NCI-H146 treated with DMSO at 0.1 percent for 48 hours (cell line): ENCODE measurements around the gene NR1I2.

Experiments used
- DNase-seq: peaks from one replicate; lab custom pipeline; 2025; ENCODE audit not compliant: unreplicated experiment; lab: John Stamatoyannopoulos, UW

The NR1I2 gene

GRCh38 chr3:119778811-119779210, 3.1 kb upstream of the NR1I2 start:
- DNase-seq = no peak

DNA sequence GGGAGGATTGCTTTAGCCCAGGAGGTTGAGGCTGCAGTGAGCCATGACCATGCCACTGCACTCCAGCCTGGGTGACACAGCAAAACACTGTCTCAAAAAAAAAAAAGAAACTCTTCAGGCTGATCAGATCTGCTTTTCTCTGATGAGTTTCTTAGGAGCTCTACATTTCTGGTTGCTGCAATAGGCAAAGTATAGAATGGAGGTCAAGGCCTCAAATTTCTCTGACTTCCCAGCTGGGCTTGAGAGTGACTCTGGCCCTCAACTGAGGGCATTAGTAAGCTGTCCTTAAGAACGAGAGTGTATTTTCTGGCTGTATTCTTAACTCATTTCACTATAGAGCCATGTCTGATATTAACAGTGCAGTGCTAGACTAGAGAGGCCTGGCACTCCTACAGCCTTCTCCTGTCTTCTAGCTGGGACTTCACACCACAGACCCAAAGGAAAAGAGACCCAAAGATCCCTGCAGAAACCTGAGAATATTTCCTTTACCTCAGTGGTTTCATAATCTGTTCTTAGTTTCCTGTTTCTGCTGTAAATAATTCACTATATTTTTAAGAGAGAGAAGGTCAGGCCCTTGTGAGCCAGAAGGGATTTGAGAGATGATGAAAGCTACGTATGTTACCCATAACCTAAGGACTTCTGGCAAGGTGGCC, 2.0 kb upstream of the NR1I2 start:
- no peak for DNase-seq

DNA sequence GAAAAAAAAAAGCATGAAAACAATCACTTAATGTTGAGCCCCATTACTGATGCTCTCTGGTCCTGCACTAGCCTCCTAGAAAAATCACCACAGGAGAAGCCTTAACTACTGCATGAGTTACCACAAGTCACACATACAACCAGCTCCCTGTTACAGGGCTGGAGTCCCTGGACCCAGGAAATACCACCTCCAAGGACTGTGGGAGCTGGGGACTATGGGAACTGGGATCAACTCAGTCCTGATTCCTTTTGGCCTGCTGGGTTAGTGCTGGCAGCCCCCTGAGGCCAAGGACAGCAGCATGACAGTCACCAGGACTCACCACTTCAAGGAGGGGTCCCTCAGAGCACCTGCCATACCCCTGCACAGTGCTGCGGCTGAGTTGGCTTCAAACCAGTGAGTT, 559 bp downstream of the NR1I2 start:
- DNase-seq = no peak

GRCh38 chr3:119783255-119783654, 1.4 kb downstream of the NR1I2 start:
- no peak for DNase-seq

GRCh38 chr3:119783883-119784282, 2.0 kb downstream of the NR1I2 start:
- no peak for DNase-seq

DNA sequence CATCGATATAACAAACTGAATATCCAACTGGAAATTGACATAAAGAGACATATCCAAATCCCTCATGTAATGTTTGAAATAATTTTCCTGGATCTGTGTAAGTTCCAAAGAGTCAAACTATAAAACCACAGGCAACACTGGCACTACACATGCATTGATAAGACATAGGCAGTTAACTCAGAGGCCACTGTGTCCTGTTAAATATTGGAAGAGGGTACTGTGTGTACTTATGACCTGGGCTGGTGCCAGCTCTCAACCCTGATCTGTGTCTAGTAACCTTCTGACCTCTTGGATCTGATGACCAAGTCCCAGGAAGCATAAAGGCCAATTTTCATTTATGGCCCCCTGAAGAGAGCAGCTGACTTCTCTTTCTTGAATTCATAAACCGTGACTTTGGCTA, 4.5 kb downstream of the NR1I2 start:
- DNase-seq = no peak

DNA sequence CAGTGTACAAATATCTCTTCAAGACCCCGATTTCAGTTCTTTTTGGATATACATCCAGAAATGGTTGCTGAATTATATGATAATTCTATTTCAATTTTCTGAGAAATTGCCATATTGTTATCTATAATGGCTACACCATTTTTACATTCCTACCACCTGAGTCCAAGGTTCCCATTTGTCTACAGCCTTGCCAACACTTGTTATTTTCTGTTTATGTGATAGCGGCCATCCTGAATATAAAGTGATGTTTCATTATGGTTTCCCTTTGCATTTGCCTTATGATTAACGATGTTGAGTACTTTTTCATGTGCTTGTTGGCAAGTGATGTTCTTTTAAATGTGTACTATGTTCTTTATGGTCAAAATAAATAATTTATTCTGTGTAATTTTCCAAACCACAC, 8.5 kb downstream of the NR1I2 start:
- no peak for DNase-seq

DNA sequence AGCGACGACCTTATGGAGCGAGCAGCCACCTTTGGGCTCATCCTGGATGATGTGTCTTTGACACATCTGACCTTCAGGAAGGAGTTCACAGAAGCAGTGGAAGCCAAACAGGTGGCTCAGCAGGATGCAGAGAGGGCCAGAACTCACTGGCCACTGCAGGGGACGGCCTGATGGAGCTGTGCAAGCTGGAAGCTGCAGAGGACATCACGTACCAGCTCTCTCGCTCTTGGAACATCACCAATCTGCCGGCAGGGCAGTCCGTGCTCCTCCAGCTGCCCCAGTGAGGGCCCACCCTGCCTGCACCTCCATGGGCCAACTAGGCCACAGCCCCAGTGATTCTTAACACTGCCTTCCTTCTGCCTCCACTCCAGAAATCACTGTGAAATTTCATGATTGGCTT, 10.4 kb downstream of the NR1I2 start:
- no peak for DNase-seq

DNA sequence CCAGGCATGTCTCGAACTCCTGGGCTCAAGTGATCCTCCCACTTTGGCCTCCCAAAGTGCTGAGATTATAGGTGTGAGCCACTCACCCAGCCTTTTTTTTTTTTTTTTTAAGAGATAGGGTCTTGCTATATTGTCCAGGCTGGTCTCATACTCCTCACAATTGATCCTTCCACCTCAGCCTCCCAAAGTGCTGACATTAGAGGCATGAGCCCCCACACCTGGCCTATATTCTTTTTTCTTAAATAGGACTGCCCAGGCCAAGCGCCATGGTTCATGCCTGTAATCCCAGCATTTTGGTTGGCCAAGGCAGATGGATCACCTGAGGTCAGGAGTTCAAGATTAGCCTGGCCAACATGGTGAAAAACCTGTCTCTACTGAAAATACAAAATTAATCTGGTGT, 12.5 kb downstream of the NR1I2 start:
- no peak for DNase-seq

DNA sequence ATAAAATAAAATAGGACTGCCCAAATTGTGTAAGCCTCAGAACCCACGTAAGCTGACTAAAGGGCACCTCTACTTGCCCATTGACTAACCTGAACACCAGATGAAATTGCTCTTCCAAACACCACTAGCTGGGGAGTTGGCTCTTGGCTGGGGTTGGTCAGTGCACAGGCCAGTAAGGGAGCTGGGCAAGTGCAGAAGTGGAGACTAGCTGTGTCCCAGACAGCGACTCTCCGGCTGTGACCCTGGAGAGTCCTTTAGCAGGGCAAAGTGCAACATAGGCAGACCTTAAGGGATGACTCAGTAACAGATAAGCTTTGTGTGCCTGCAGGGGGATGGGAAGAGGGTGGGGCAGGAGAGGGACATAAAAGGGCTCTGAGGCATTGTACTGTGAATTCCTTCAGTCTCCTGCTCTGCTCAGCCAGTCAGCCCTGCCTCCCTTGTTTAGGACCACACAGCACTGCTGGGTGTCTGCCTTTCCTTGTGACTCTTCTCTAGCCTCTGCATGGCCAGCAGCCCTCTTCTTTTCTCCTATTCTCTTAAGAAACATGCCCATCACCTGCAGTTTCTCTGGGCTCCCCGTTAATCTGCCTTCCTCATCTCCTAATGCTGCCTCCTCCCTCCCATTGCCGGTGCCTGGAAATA, 13.2 kb downstream of the NR1I2 start:
- no peak for DNase-seq

GRCh38 chr3:119795849-119796248, 13.9 kb downstream of the NR1I2 start:
- DNase-seq = no peak

DNA sequence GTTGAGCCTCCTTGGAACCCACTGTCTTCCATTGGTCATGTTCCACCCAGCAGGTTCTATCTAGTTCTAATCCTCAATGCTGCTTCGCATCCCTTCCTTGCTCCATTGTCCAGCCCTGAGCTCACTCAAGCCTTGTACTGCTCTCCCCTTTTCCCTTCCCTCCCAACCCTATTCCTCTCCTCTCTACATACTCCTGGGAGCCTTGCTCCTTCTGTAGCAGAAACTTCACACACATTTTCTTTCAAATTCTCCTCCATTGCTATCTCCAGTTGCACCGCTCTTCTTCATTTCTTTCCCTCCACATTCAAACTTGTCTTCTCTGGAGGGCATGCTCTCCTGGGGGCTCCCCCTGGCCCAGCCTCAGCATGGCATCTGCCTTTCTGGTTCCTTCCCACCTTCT, 14.5 kb downstream of the NR1I2 start:
- no peak for DNase-seq

DNA sequence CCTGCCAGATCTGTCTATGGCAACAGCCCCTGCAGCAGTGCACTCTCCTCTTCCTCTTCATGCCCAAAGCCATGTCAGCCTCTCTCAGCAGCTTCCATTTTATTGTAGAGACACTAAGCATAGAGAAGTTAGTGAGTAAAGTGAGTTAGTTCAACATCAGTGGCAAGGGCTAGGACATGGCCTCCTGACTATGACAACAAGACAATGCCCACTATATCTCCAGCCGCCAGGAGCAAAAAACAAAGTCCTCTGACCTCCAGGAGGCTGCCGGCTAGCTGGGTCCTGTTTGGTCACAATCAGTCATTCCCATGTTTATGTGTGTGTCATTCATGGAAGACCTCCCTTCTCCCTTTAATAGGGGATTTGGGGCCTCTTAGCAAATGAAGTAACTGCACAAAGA, 14.9 kb downstream of the NR1I2 start:
- DNase-seq = no peak

GRCh38 chr3:119800844-119801243, 18.9 kb downstream of the NR1I2 start:
- DNase-seq = peak; percentile 48

- DNase-seq = no peak
These were observed 26.3 kb downstream of the NR1I2 start for GRCh38 chr3:119808244-119808643.

DNA sequence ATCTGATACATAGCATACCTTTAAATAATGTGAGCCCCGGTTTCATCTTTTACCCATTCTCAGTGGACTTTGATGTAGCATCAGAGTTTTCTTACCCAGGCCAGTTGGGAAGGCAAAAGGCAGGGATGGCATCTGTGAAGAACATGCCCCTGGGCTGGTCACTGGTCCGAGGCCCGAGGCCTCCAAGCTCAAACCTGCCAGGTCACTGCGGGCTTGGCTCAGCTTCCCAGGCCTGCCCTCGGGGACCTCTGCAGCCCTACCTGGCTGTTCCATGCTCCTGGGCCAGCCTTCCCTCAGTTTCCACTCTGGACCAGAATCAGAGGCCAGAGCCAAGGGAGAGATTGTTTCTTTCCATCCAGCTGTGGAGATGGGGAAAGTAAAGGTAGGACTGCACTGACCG, 26.9 kb downstream of the NR1I2 start:
- no peak for DNase-seq

DNA sequence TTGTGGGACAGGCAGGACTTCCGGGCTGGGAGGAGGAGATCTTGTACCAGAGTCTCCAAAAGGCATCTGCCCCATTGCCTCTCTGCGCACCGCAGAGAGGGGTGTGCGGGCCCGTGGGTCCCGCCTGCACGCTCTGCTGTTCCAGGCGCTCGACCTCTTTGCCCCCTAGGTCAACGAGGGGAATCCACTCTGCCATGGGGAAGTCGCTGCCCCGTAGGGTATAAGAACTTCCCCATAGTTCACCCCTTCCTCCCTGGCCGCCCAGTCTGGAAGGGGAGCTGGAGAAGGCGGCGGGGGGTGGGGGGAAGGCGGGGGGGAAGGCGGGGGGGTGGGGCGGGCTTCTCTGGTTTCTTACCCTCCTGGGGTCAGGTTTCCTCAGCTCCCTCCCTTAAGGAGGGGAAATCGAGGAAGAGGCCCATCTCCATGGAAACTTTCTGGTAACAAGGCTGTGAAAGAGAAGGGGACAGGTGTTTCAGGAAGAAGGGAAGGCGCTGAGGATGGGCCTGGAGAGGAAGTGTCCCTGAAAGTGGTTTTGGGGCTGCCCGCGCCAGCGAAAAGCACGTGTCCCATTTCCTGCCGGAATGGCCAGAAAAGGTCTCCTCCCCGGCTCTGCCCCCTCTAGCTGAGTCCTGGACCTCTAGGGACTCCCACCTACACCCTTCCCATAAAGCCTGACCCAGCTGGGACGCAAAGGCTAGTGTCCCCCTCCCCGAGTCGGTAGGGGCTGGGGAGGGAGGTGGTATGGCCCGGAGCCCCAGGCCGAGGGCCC, 27.5 kb downstream of the NR1I2 start:
- no peak for DNase-seq

DNA sequence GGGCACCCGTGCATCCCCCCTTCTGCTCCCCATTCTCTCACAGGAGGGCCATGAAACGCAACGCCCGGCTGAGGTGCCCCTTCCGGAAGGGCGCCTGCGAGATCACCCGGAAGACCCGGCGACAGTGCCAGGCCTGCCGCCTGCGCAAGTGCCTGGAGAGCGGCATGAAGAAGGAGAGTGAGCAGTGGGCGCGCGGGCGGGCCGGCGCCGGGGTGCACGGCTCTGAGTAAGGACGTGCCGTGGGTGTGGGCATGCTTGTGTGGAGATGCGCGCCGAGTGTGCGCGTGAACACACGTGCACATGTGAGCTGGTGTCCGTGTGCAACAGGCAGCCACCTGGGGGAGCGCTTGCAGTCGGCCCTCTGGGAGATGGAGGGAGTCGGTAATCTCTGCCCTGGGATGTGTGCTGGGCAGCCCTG, 28.1 kb downstream of the NR1I2 start:
- no peak for DNase-seq

DNA sequence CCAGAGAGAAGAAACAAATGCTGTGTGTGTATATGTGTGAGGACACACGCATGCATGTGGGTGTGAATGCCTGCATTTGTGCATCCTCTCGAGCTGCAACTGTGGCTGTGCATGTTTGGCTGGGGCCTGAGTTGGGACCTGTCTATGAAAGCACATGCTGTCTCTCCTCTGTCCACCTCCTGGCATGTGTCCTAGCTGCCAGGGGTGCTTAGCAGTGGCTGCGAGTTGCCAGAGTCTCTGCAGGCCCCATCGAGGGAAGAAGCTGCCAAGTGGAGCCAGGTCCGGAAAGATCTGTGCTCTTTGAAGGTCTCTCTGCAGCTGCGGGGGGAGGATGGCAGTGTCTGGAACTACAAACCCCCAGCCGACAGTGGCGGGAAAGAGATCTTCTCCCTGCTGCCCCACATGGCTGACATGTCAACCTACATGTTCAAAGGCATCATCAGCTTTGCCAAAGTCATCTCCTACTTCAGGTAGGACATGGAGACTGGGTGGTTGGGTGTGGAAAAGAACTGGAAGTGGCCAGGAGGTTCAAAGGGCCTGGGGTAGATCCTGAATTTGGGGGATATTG, 30.7 kb downstream of the NR1I2 start:
- no peak for DNase-seq

DNA sequence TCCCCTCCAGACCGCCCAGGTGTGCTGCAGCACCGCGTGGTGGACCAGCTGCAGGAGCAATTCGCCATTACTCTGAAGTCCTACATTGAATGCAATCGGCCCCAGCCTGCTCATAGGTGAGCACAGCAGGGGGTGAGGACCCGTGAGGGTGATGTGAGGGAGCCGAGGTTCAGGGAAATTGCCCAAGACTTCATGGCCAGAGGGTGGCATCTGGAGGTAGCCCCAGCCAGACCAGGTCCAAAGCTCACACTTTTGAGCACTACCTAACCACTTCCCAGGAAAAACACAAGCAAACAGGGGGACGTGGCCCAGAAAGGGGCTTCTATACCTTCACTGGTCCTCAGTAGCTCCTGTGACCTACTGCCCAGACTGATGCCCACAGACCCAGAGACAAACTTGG, 33.8 kb downstream of the NR1I2 start:
- DNase-seq = no peak

GRCh38 chr3:119817071-119817470, 35.2 kb downstream of the NR1I2 start:
- no peak for DNase-seq
